Omental fat pad (tissue), 4 donors: Measurements from ENCODE around the gene GNG4. TPM values are rescaled to one million over a fixed set of nuclear protein-coding genes. Genes with fewer than 3 reads are reported as not detected.

Experiments used
- ATAC-seq: fragments of 150-250 bp; one replicate; pipeline ENCODE4 v1.9.1; 2016; ENCODE audit warnings: mild to moderate bottlenecking, moderate library complexity; ENCODE audit not compliant: low FRiP score
- DNase-seq: peaks from one replicate; pipeline ENCODE4 v3.0.0-alpha.2; 2019; ENCODE audit warnings: low spot score
- total RNA-seq, 4 donors: library from RNA; depleted of rRNA; stranded (reverse); fragments of >200 nt; gene quantifications; one replicate each; pipeline ENCODE4 v1.1.0, GENCODE V29; 2016
- TF ChIP-seq, protein P1 (sequence below), 3 donors: fragments of 450-650 bp; IDR thresholded peaks; one replicate each; pipeline ENCODE4 v1.5.1; 2016 to 2017; ENCODE audit warnings: antibody characterized with exemption in 3 of 3, mild to moderate bottlenecking in 3 of 3, moderate library complexity in 2 of 3

Gene GNG4
- total RNA-seq, 4 donors from 2014 or later = 0.56 to 1.2 (median 0.93) TPM; not detected in 1

GRCh38 chr1:235532360-235532759 lies 117.2 kb downstream of the GNG4 start:
- TF ChIP-seq, protein P1, sequence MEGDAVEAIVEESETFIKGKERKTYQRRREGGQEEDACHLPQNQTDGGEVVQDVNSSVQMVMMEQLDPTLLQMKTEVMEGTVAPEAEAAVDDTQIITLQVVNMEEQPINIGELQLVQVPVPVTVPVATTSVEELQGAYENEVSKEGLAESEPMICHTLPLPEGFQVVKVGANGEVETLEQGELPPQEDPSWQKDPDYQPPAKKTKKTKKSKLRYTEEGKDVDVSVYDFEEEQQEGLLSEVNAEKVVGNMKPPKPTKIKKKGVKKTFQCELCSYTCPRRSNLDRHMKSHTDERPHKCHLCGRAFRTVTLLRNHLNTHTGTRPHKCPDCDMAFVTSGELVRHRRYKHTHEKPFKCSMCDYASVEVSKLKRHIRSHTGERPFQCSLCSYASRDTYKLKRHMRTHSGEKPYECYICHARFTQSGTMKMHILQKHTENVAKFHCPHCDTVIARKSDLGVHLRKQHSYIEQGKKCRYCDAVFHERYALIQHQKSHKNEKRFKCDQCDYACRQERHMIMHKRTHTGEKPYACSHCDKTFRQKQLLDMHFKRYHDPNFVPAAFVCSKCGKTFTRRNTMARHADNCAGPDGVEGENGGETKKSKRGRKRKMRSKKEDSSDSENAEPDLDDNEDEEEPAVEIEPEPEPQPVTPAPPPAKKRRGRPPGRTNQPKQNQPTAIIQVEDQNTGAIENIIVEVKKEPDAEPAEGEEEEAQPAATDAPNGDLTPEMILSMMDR (IDR thresholded peaks at IDR 0.05) = no peak
- DNase-seq (no peak), ATAC-seq (no peak)

DNA sequence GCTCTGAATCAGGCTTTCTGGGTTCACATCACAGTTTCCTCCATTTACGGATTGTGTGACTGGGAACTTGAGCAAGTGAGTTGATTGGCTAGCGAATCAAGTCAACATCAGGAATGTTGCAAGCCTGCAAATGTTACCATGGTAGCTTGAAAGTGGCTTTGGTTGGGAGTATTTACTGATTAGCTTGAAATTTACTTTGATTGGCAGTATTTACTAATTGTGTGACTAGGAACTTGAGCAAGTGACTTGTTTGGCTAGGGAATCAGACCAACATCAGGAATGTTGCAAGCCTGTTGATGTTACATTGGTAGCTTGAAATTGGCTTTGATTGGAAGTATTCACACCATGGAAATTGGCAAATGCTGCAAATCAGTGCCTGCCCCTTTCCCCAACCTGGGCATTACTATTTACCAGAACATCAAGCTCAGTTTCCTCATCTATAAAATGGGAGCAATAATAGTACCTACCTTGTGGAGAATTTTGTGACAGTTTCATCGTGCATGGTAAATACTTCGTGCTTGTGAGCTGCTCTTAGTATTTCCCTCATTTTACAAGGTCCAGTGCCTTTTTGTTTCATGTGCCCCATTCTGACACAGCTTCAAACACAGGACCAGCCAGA lies 122.3 kb downstream of the GNG4 start:
- TF ChIP-seq, protein P1 (IDR thresholded peaks at IDR 0.05) = no peak
- no peak for DNase-seq
- no peak for ATAC-seq

- DNase-seq (no peak), ATAC-seq (no peak)
- TF ChIP-seq, protein P1 (IDR thresholded peaks at IDR 0.05) = no peak
Observed at GRCh38 chr1:235525314-235525713, 124.3 kb downstream of the GNG4 start.

GRCh38 chr1:235516862-235517446 lies 132.6 kb downstream of the GNG4 start:
- TF ChIP-seq, protein P1 (IDR thresholded peaks at IDR 0.05) = no peak
- ATAC-seq (no peak), DNase-seq (no peak)

DNA sequence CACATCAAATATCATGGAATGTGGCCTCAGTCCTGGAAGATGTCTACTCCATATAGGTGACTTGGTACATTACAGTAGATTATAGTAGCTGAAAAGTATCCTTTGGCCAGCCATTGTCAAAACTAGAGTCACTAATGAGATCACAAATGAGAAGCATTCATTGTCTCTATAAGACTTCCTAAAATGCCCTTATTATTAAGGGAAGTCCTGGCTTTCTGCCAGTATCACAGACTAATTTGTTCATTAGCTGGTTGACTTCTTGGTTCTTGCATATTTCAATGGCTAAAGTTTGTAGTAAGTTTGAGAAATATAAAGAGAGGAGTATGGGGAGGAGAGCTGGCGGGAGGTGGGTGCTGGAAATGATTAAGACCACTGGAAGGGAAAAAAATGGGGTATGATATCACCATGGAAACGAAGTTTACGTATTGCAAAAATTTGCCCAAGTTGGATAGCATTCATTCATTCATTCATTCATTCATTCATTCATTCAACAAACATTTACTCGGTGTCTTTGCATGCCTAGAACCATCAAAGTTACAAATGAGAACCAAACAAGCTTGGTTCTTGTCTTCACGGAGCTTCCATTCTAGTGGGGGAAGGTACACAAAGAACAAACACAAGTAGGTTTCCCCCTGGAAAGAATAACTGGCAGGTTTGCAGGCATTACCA lies 133.6 kb downstream of the GNG4 start:
- ATAC-seq = no peak
- DNase-seq = no peak
- TF ChIP-seq, protein P1 (IDR thresholded peaks at IDR 0.05) = no peak

GRCh38 chr1:235513495-235514366 lies 135.9 kb downstream of the GNG4 start:
- TF ChIP-seq, protein P1 (IDR thresholded peaks at IDR 0.05) = peak in 1 of 3 donors; percentile 31
- DNase-seq (no peak), ATAC-seq (no peak)
